Suprapubic skin (tissue), 4 donors: ENCODE results near the gene NSMCE1.

Experiments
- CTCF ChIP-seq, 2 donors: fragments of 200-600 bp in 1 of 2; fragments of 450-650 bp in 1 of 2; sonication (generic) in 1 of 2; IDR thresholded peaks; one replicate each; pipeline ENCODE4 v1.5.1; 2016 to 2019; ENCODE audit warnings: antibody characterized with exemption in 2 of 2, mild to moderate bottlenecking in 1 of 2, moderate library complexity in 1 of 2
- EP300 ChIP-seq: sonication (generic); formaldehyde crosslinking; IDR thresholded peaks from one replicate; pipeline ENCODE4 v1.6.1; 2017; ENCODE audit warnings: antibody characterized with exemption
- POLR2A ChIP-seq, 2 donors: fragments of 450-650 bp; IDR thresholded peaks; one replicate each; pipeline ENCODE4 v1.6.1; 2017; ENCODE audit warnings: antibody characterized with exemption in 2 of 2, mild to moderate bottlenecking in 2 of 2, moderate library complexity in 2 of 2
- POLR2AphosphoS5 ChIP-seq, 3 donors: sonication (generic); formaldehyde crosslinking; IDR thresholded peaks; one replicate each; pipeline ENCODE4 v1.6.1; 2017; ENCODE audit warnings: antibody characterized with exemption in 3 of 3

DNA sequence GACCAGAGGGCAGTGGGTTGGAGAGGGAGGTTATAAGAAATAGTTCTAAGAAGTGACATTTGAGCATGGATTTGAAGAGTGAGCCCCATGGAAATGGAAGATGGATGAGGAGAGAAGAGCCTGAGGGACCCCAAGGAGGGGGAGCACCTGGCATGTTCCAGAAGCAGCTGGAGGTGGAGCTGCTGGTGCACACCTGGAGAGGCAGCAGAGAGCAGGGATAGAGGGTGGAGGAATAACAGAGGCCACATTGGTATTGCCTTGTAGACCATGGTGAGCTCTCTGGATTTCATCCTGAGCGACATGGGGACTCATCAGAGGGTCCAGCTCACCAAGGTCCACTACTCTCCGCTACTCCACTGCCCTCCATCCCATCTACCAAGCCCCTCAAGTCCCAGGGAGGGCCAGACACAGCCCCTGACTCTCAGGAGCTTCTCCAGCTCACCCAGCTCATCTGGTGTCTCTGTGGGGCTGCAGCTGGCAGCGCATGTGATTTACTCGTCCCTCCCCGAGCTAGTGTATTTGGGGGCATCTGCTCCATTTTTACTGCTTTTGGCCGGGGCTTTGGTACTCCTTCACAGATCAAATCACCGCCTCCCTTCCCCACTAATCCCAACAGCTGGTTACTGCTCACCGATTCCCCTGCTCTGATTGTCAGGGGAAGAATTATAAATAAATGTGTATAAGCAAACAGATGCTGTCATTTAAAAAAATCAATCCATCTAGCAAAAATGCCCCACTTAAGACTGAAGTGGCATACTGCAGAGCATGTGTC is 87.4 kb downstream of the NSMCE1 start:
- TF ChIP-seq CTCF (IDR thresholded peaks at IDR 0.05) (no peak), POLR2A (IDR thresholded peaks at IDR 0.05) (no peak), POLR2AphosphoS5 (IDR thresholded peaks at IDR 0.05) (no peak), EP300 (no peak)
